WERI-Rb-1 (cell line): ENCODE data around the gene CEACAM16.
"Not testable (repeated sequence)": the region's sequence is repeated elsewhere in the genome, so short reads cannot be mapped to it uniquely, and the experiment has no call there.

Experiments
- DNase-seq: peaks from one replicate; pipeline ENCODE4 v3.0.0-alpha.2; 2020
- H3K27ac ChIP-seq: fragments of 250-450 bp; sonication (Bioruptor Pico); 2 replicates; pipeline ENCODE4 v1.5.1; 2020; ENCODE audit warnings: mild to moderate bottlenecking, moderate library complexity
- H3K27me3 ChIP-seq: fragments of 250-450 bp; sonication (Bioruptor Pico); 2 replicates; pipeline ENCODE4 v1.5.1; 2021; ENCODE audit warnings: mild to moderate bottlenecking, low read depth, moderate library complexity; ENCODE audit not compliant: insufficient read depth, severe bottlenecking
- H3K36me3 ChIP-seq: fragments of 250-450 bp; sonication (Bioruptor Pico); 2 replicates; pipeline ENCODE4 v1.5.1; 2020; ENCODE audit warnings: mild to moderate bottlenecking, moderate library complexity
- H3K4me3 ChIP-seq: 2 replicates; pipeline ENCODE4 v1.5.1; 2011; ENCODE audit warnings: low read depth, mild to moderate bottlenecking, control low read depth, low read length
- H3K9me3 ChIP-seq: fragments of 250-450 bp; sonication (Bioruptor Pico); 2 replicates; pipeline ENCODE4 v1.5.1; 2021; ENCODE audit warnings: mild to moderate bottlenecking, moderate library complexity; ENCODE audit not compliant: severe bottlenecking
- TF ChIP-seq, protein P1 (sequence below): IDR thresholded peaks from 2 replicates; pipeline ENCODE4 v1.5.1; 2011; ENCODE audit warnings: low read depth, mild to moderate bottlenecking, control low read depth, inconsistent platforms, low read length

CEACAM16 gene

DNA sequence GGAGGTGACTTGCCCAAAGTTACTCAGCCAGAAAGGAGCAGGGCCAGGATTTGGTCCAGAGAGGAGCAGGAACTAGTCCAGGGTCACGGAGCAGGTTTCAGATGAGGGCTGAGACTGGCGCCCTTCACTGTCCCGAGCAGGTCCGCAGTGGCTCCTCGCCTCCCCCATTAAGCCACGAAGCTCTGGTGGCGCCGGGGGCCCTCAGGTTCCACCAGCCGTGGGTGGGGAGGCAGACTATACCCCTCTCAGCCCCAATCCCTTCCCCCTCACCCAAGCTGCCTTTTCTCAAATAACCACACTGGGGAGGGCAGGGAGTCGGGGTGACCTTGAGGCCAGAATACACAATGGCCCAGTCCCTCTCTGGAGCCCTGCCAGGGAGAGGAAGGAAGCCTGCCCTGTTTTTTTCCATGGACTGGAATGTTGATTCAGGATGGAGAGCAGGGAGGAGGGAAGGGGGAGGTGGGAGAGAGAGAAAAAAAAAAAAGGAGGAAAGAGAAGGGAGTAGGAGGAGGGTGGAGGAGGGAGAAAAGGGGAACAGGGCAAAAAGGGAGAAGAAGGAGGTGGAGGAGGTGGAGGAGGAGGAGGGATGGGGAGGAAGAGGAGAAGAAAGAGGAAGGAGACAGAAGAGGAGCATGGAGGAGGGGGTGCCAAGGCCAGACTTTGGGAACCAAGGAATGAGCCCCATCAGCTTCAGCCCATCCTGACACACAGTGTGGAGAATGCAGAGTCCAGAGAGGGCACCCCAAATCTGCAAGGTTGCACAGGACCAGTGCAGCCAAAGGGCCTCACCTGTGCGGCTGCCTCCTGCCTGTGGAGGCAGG lies 19.7 kb downstream of the CEACAM16 start:
- no peak overlapping the region for H3K27ac ChIP-seq
- no peak for DNase-seq
- no peaks in the 10 kb centered on the region for H3K36me3 ChIP-seq
- peaks cover 4% of the 10 kb centered on the region for H3K9me3 ChIP-seq
- TF ChIP-seq, protein P1, sequence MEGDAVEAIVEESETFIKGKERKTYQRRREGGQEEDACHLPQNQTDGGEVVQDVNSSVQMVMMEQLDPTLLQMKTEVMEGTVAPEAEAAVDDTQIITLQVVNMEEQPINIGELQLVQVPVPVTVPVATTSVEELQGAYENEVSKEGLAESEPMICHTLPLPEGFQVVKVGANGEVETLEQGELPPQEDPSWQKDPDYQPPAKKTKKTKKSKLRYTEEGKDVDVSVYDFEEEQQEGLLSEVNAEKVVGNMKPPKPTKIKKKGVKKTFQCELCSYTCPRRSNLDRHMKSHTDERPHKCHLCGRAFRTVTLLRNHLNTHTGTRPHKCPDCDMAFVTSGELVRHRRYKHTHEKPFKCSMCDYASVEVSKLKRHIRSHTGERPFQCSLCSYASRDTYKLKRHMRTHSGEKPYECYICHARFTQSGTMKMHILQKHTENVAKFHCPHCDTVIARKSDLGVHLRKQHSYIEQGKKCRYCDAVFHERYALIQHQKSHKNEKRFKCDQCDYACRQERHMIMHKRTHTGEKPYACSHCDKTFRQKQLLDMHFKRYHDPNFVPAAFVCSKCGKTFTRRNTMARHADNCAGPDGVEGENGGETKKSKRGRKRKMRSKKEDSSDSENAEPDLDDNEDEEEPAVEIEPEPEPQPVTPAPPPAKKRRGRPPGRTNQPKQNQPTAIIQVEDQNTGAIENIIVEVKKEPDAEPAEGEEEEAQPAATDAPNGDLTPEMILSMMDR: no peak
- no peaks in the 10 kb centered on the region for H3K27me3 ChIP-seq
- no peak overlapping the region for H3K4me3 ChIP-seq

DNA sequence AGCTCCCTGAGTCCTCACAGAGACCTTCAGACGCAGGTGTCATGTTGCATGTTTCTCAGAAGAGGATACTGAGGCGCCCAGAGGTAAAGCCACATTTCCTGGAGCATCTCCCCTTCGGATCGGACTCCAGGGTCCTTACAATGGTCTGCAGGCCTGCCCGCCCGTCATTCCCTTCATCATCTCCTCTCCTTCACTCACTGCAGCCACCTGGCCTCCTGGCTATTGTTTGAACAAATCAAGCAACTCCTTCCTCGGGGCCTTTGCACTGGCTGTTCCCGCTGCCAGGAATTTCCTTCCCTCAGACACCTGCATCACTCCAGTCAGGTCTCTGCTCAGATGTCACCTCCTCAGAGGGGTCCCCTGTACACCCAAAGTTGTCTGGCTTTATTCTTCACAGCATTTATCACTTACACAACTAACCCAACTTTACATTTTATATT lies 20.3 kb downstream of the CEACAM16 start:
- H3K4me3 ChIP-seq: no peak overlapping the region
- DNase-seq: no peak
- no peak overlapping the region for H3K27ac ChIP-seq
- H3K9me3 ChIP-seq: peaks cover 4% of the 10 kb centered on the region
- TF ChIP-seq, protein P1: no peak
- no peaks in the 10 kb centered on the region for H3K36me3 ChIP-seq
- H3K27me3 ChIP-seq: no peaks in the 10 kb centered on the region

DNA sequence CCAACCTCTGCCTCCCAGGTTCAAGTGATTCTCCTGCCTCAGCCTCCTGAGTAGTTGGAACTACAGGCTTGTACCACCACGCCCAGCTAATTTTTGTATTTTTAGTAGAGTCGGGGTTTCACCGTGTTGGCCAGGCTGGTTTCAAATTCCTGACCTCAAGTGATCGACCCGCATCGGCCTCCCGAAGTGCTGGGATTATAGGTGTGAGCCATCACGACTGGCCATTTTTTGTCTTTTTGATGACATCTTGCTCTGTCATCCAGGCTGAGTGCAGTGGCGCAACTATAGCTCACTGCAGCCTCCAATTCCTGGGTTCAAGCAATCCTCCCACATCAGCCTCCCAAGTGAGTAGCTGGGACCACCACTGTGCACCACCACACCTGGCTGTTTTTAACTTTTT lies 21.4 kb downstream of the CEACAM16 start:
- not testable (repeated sequence) for H3K36me3 ChIP-seq, H3K27ac ChIP-seq, H3K27me3 ChIP-seq, H3K9me3 ChIP-seq, H3K4me3 ChIP-seq, DNase-seq

DNA sequence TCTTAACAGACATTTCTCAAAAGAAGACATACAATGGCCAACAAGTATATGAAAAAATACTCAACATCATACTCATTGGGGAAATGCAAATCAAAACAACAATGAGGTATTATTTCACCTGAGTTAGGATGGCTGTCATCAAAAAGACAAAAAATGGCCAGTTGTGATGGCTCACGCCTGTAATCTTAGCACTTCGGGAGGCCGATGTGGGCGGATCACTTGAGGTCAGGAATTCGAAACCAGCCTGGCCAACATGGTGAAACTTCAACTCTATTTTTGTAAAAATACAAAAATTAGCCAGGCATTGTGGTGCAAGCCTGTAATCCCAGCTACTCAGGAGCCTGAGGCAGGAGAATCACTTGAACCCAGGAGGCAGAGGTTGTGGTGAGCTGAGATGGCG lies 22.0 kb downstream of the CEACAM16 start:
- no peaks in the 10 kb centered on the region for H3K36me3 ChIP-seq
- no peak for DNase-seq
- H3K27me3 ChIP-seq: no peaks in the 10 kb centered on the region
- TF ChIP-seq, protein P1: no peak
- H3K9me3 ChIP-seq: no peaks in the 10 kb centered on the region
- H3K4me3 ChIP-seq: no peak overlapping the region
- H3K27ac ChIP-seq: no peak overlapping the region

DNA sequence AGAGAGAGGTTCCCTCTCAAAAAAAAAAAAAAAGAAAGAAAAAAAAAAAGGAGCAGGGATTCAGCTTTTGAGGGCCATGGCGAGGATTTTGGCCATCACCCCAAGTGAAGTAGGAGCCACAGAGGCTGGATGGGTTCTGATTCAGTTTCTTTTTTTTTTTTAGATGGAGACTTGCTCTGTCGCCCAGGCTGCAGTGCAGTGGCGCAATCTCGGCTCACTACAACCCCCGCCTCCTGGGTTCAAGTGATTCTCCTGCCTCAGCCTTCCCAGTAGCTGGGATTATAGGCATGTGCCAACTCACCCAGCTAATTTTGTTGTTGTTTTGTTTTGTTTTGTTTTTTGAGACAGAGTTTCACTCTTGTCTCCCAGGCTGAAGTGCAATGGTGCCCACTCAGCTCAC lies 22.4 kb downstream of the CEACAM16 start:
- H3K9me3 ChIP-seq, H3K27me3 ChIP-seq, H3K36me3 ChIP-seq, H3K4me3 ChIP-seq, H3K27ac ChIP-seq, DNase-seq: not testable (repeated sequence)

DNA sequence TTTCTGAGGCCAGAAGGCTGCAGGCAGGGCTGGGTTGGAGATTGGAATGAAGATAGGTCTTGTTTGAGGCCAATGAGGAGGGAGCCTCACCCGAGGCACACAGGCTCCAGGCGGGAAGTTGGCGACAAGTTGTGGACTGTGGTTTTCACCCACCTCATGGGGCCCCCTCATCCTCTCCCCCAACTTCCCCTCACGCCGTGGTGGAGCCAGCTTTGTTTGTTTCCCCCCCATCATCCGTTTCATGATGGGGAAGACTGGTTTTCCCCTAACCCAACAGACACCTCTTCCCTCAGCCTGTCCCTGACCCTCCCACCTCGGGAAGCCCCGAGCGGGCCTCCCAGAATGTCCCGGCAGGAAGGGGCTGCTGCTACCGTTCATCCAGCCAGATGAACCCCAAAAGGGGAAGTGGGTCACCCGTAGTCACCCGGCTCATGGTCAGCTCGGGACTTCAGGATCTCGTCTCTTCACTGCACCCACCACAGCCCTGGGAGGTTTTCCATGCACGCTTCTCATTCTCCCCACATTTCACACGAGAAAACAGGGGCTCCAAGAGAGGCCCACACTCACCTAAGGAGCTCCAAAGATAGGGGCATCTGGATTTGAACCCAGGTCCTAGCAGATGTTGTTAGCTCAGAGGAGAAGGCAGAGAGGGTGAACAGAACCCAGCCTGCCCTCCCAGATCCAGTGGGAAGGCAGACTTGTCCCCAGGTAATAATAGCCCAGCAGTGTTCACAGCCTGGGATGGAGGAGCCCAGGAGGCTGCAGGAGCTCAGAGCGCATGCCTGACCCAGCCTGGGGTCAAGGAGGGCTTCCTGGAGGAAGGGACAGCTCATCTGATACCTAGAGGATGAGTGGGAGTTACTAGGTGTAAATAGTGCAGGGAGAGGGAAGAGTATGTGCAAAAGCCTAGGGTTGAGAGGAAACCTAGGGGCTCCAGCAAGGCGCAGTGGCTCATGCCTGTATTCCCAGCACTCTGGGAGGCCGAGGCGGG lies 23.5 kb downstream of the CEACAM16 start:
- TF ChIP-seq, protein P1: no peak
- no peak for DNase-seq
- Histone ChIP-seq H3K9me3 (no peaks in the 10 kb centered on the region), H3K36me3 (no peaks in the 10 kb centered on the region), H3K27ac (no peak overlapping the region), H3K4me3 (no peak overlapping the region), H3K27me3 (no peaks in the 10 kb centered on the region)
